Measurements from ENCODE around the gene STIP1.
A peak's percentile ranks its signal among the peaks of the same experiment; 100 is the strongest.
"Not testable (repeated sequence)": the region's sequence is repeated elsewhere in the genome, so short reads cannot be mapped to it uniquely, and the experiment has no call there.

The STIP1 gene

GRCh38 chr11:64157631-64158394, 28.2 kb upstream of the STIP1 start:
- no peak for DNase-seq (ENCODE audit: low read depth in 2 of 2)

GRCh38 chr11:64161037-64161436, 24.9 kb upstream of the STIP1 start:
- DNase-seq (ENCODE audit: low read depth in 2 of 2) = no peak

- DNase-seq (ENCODE audit: low read depth in 2 of 2) = not testable (repeated sequence)
Measured at GRCh38 chr11:64162769-64163168, 23.2 kb upstream of the STIP1 start.

- DNase-seq (ENCODE audit: low read depth in 2 of 2) = no peak
Measured at GRCh38 chr11:64163951-64164350, 22.0 kb upstream of the STIP1 start.

DNA sequence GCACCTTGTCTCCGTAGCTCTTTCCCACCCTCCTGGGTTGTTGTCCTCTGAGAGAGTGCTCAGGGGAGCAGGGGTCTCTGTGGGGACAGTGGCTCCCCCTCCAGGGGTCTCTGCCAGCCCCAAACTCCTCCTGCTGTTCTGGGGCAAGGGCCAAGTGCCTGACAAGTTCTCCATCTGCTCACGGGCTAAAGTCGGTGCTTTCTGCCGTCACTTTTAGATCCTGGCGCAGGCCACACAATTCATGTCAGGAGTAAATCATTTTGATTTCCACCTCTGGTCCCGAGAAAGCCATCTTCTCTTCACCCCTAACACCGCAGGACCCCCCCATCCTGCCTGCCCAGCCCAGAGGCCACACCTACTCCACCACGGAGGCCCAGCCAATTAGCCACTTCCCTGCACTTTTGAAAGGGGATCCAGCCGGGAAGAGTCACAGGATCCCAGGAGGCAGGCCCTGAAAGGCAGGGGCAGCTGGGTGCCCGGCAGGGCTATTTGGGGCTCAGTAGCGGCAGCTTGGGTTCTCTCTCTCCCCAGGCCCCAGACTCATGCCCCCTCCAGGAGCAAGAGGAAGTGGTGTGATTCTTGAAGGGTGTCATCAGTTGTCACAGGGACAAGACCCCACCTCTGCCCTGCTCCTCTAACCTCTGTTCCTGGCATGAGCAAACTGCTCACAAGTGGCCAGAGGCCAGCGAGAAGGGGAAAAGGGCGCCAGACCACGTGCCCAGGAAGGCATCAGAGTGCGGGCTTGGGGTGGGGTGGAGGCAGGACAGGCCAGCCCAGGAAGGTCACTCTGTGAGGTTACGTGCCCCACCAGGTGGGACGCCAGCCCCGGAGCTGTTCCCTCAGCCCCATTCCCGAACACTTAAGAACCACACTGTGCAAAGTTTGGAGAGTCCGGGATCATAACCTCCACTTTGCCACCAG, 21.3 kb upstream of the STIP1 start:
- DNase-seq (ENCODE audit: low read depth in 2 of 2) = no peak

DNA sequence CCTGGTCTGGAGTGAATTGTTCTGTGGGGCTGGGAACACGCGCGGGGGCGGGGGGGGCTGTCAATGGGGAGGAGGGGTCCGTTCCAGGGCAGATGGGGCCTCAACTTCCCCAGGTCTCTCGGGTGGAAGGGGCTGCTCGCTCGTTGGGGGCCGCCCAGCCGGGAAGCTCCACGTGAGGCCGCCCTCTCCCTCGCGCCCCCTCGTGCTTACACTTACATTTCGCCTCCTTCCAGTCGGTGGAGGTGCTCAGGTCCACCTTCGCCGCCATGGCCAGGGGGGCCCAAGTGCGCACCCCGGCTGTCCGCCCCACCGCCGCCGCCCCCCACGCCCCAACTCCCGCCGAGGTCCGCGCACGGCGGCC, 20.5 kb upstream of the STIP1 start:
- DNase-seq (ENCODE audit: low read depth in 2 of 2) = no peak

DNA sequence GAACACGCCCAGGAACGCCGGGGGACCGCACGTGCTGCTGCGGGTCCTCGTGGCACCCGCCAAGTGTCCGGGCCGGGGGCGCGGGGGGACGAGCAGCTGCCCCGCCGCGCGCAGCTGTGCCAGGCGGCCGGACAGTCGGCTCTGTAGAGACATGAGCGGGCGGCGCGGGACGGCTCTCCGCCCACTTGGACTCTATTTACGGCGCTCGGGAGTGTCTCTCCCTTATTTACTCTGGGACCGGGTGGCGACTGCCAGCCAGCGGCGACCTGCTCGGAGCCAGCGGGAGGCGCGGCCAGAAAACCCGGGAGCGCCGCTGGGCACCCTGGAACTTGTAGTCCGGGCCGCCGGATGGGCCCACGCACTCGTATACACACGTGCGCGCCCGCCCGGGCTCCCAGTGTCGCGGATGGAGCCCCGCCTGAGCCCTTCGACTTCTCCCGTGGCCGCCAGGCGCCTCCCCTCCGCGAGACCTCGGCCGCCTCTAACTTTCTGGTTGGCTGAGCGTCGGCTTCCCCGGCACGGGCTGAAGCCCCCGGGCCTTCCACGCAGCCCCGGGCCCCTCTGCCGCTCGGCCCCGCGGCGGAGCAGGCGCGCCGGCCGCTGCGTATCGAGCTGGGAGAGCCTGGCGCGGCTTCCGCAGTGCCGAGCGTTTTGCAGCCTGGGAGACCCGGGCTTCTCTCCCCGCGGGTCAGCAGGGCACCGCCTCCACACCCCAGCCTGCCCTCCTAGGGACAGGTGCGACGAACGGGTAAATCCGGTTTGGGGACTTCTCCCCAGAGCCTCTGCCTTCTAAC, 19.9 kb upstream of the STIP1 start, which contains the start of gene MACROD1:
MACROD1 (minus strand) TSS at position 272 of the 794 bp plus-strand sequence; CDS start at position 153, 119 bp downstream.
- DNase-seq (ENCODE audit: low read depth in 2 of 2) = peak; percentile 80 to 84

DNA sequence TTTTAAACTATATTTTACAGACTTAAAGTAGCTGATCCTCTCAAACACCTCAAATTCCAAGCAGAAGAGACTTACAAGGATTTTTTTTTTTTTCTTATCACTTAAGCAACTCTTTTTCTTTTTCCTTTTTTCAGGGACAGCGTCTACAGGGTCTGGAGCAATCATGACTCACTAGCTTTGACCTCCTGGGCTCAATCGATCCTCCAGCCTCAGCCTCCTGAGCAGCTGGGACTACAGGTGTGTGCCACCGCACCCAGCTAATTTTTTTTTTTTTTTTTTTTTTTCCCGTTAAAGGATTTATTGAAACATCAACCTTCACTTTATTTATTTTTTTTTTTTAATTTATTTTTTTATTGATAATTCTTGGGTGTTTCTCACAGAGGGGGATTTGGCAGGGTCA, 15.6 kb upstream of the STIP1 start:
- no peak for DNase-seq (ENCODE audit: low read depth in 2 of 2)

- no peak for DNase-seq (ENCODE audit: low read depth in 2 of 2)
Measured at GRCh38 chr11:64173616-64174355, 12.2 kb upstream of the STIP1 start.

- no peak for DNase-seq (ENCODE audit: low read depth in 2 of 2)
Measured at GRCh38 chr11:64176751-64177150, 9.2 kb upstream of the STIP1 start.

- no peak for DNase-seq (ENCODE audit: low read depth in 2 of 2)
Measured at GRCh38 chr11:64178203-64178602, 7.8 kb upstream of the STIP1 start.

DNA sequence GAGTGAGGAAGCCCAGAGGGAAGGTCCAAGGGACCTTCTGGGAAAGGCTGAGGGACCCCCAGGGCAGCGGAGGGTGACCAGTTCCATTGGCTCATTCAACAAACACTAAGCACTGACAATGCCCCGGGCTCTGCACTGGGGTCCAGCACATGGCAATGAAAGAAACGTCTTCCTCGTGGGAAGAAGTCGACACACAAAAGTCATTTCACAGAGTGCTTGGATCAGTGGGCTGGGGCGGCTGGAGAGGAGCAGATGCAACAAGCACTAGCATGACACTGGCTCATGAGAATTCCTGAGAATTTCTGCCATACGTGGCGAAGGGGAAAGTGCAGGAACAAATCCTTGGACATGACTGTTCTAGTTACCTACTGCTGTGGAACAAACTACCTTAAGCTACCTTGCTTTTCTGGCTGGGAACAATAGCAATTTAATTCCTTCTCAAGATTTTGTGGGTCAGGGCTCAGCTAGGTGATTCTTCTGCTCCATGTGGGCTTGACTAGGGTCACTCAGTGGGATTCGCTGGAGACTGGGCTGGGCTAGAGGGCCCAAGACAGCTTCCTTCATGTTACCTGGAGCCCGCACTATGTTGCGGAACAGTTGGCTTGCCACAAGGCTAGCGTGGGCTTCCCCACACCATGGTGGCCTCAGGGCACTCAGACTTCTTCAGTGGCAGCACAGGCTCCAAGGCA, 6.9 kb upstream of the STIP1 start:
- DNase-seq (ENCODE audit: low read depth in 2 of 2) = no peak

GRCh38 chr11:64180891-64181290, 5.1 kb upstream of the STIP1 start:
- no peak for DNase-seq (ENCODE audit: low read depth in 2 of 2)

DNA sequence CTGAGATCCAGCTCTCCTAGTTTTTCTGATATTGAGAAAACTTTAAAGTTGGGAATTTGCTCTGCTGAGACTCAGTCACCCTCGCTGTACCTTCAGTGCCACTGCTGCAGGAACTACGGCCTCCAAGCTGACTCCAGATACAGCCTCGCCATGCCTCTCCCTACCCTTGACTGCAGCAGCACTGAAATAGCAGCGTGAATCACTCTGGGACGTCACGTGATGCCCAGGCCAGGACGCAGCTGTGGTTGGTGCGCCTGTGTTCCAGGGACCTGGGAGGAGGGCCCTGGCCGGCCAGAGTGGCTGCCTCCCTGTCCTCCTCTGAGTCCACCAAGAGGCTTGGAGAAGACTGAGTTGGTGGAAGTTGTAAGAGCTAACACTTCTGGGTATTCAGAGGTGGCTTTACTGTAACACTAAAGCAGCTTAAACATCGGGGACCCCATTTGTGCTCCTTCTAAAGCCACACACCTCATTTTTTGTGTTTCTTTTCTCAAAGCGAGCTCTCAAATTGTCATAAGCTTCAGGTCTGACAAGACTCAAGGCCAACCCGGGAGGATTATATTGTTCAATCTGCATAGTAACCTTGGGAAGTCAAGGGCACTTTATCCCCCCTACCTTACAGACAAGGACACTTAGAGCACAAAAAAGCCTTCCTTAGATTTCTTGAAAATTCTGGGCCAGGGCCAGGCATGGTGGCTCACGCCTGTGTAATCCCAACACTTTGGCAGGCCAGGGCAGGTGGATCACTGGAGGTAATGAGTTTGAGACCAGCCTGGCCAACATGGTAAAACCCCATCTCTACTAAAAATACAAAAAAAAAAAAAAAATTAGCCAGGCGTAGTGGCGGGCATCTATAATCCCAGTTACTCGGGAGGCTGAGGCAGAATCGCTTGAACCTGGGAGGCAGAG, 4.2 kb upstream of the STIP1 start:
- no peak for DNase-seq (ENCODE audit: low read depth in 2 of 2)

GRCh38 chr11:64183890-64184289, 2.1 kb upstream of the STIP1 start:
- no peak for DNase-seq (ENCODE audit: low read depth in 2 of 2)

DNA sequence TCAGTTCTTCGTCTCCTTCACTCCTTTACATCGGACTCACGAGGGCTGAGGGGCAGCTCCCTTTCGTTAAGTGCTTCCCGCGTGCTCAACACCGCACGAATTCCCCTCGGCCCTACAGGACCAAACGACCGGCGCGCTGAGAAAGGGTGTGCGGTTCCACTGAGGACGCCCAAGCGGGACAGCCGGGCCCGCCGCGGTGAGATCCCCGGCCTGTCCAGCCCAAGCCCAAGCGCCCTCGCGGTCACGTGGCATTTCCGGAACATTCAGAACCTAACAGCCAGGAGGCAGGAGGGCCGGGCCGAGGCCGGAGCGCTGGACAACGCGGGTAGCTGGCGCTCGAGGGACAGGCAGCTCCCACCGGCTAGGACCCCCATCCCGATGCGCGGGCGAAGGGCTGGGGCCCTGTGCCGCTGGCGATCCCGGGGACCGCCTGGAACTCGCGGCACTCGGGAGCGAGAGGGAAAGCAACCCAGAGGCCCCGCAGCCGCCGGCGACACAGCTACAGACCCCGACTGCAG, 737 bp upstream of the STIP1 start:
- no peak for DNase-seq (ENCODE audit: low read depth in 2 of 2)

- DNase-seq (ENCODE audit: low read depth in 2 of 2) = no peak
Measured at GRCh38 chr11:64186492-64187165, 658 bp downstream of the STIP1 start.

GRCh38 chr11:64192434-64192833, 6.5 kb downstream of the STIP1 start:
- DNase-seq (ENCODE audit: low read depth in 2 of 2) = no peak

DNA sequence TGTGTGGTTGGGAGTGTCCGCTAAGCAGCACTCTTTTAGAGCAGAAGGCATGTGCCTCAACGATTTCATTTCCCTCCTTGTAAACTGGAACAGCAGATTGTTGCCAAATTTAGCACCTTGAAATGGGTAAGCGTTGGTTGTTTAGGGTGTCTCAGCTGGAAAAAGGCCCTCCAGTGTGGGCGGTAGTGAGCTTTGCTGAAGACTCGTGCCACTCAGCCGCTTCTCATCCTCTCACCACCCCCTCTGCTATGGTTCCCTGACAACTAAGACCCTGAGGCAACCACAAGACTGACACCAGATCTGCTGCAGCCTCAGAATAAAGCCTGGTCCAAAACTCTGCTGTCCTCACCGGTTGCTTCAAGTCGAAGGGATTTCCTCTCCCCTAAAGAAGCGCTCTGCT, 10.7 kb downstream of the STIP1 start:
- DNase-seq (ENCODE audit: low read depth in 2 of 2) = no peak

All from stimulated activated CD4-positive, alpha-beta T cell treated with anti-CD3 and anti-CD28 coated beads, Interleukin-12 subunit alpha, Interleukin-12 subunit beta, amount 100 ng/mL, for 24 hours (primary cell).